ENCODE measurements around the gene S1PR2. TPM values are rescaled to one million over a fixed set of nuclear protein-coding genes. Genes with fewer than 3 reads are reported as not detected.
"Not testable (repeated sequence)": the region's sequence is repeated elsewhere in the genome, so short reads cannot be mapped to it uniquely, and the experiment has no call there.

The S1PR2 gene
- total and polyA plus RNA-seq, 3 experiments from 2014 or later = 2.2 to 19.9 (median 18.4) TPM

GRCh38 chr19:10251792-10252694 lies 20.9 kb upstream of the S1PR2 start, which contains the start of gene MRPL4:
Gene MRPL4, plus strand, starts transcription at chr19:10252214. Its CDS starts 40 bp downstream, at chr19:10252254.
- Histone ChIP-seq H3K27me3 (ENCODE audit: insufficient read depth, low read length, poor library complexity, severe bottlenecking) (no peaks in the 10 kb centered on the region), H3K36me3 (ENCODE audit: insufficient read depth, low read length) (peaks cover 18% of the 10 kb centered on the region), H3K4me3 (ENCODE audit: low read length) (peak within 1 kb of the TSS; percentile 98), H3K9me3 (ENCODE audit: low read length) (no peaks in the 10 kb centered on the region), H3K4me1 (ENCODE audit: insufficient read depth, low read length) (peaks cover 12% of the 10 kb centered on the region), H3K27ac (ENCODE audit: low read depth, low read length) (peak within 1 kb of the TSS; percentile 87)
- Mint-ChIP-seq H3K4me1 (peaks cover 14 to 40% (median 16%) of the 10 kb centered on the region in 3 donors), H3K36me3 (peaks cover 2 to 43% (median 7%) of the 10 kb centered on the region in 3 donors), H3K4me3 (peak within 1 kb of the TSS; percentile 96 to 100 (median 99)), H3K27me3 (no peaks in the 10 kb centered on the region), H3K9me3 (no peaks in the 10 kb centered on the region), H3K27ac (peak within 1 kb of the TSS; percentile 96 to 99 (median 97))
- ChIA-PET CTCF (interaction anchor here (1.1 to 3.2 kb wide), 4 partner anchors 24 to 321 kb away, joined by 3 to 73 read pairs (median 6); partner anchors contain the start of gene S1PR2), POLR2A (interaction anchor here (0.7 to 1.9 kb wide), 5 partner anchors 108 to 156 kb away, joined by 3 to 7 read pairs (median 5); partner anchors contain the start of genes ANGPTL6 and P2RY11)
- DNase-seq = peak; percentile 92 to 97 (median 96)

- H3K9me3 ChIP-seq (ENCODE audit: low read length) = no peaks in the 10 kb centered on the region
- no peak for DNase-seq
- H3K36me3 Mint-ChIP-seq = no peaks in the 10 kb centered on the region
- no peak overlapping the region for H3K27ac ChIP-seq (ENCODE audit: low read depth, low read length)
- no peak overlapping the region for H3K27ac Mint-ChIP-seq
- peaks cover 4% of the 10 kb centered on the region for H3K4me1 ChIP-seq (ENCODE audit: insufficient read depth, low read length)
- peaks cover 3 to 10% (median 6%) of the 10 kb centered on the region in 3 donors for H3K4me1 Mint-ChIP-seq
- no peak overlapping the region for H3K4me3 ChIP-seq (ENCODE audit: low read length)
- POLR2A ChIA-PET = no interaction called here
- no peaks in the 10 kb centered on the region for H3K27me3 Mint-ChIP-seq
- H3K27me3 ChIP-seq (ENCODE audit: insufficient read depth, low read length, poor library complexity, severe bottlenecking) = no peaks in the 10 kb centered on the region
- no peaks in the 10 kb centered on the region for H3K9me3 Mint-ChIP-seq
- CTCF ChIA-PET = interaction anchor here (1.3 to 3.1 kb wide), 4 partner anchors 12 to 148 kb away, joined by 4 to 8 read pairs (median 6); no protein-coding TSS in a partner anchor
- no peak overlapping the region for H3K4me3 Mint-ChIP-seq
- no peaks in the 10 kb centered on the region for H3K36me3 ChIP-seq (ENCODE audit: insufficient read depth, low read length)
These were observed 15.4 kb upstream of the S1PR2 start for GRCh38 chr19:10246511-10246910.

GRCh38 chr19:10245189-10245939 lies 14.2 kb upstream of the S1PR2 start:
- Mint-ChIP-seq H3K4me1 (peaks cover 3 to 5% (median 4%) of the 10 kb centered on the region in 3 donors), H3K9me3 (no peaks in the 10 kb centered on the region), H3K27ac (peak overlapping the region in 4 of 8 donors; percentile 37 to 71 (median 56)), H3K27me3 (no peaks in the 10 kb centered on the region), H3K4me3 (no peak overlapping the region), H3K36me3 (no peaks in the 10 kb centered on the region)
- DNase-seq = no peak
- ChIA-PET CTCF (interaction anchor here (3.1 kb wide), 1 partner anchor 13 kb away, joined by 8 read pairs; no protein-coding TSS in a partner anchor), POLR2A (no interaction called here)
- Histone ChIP-seq H3K27me3 (ENCODE audit: insufficient read depth, low read length, poor library complexity, severe bottlenecking) (no peaks in the 10 kb centered on the region), H3K27ac (ENCODE audit: low read depth, low read length) (no peak overlapping the region), H3K36me3 (ENCODE audit: insufficient read depth, low read length) (no peaks in the 10 kb centered on the region), H3K4me3 (ENCODE audit: low read length) (no peak overlapping the region), H3K9me3 (ENCODE audit: low read length) (no peaks in the 10 kb centered on the region), H3K4me1 (ENCODE audit: insufficient read depth, low read length) (no peaks in the 10 kb centered on the region)

DNA sequence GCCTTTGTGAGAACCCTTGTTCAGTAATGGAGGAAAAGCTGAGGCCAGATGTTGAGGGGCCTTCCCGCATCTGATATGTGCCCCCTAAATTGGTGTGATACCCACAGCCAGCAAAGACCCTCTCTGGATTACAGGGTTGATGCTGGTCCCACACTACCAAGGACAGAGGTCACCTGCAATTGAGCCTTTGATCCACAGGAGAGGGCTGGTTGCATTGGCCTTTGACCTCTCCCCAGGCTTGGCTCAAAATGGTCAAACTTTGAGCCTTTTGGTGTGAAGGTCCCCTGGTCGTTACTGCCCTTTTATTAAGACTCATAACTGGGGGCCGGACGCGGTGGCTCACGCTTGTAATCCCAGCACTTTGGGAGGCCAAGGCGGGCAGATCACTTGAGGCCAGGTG lies 12.5 kb upstream of the S1PR2 start:
- DNase-seq = no peak
- H3K4me3 Mint-ChIP-seq = no peak overlapping the region
- no peak overlapping the region for H3K27ac ChIP-seq (ENCODE audit: low read depth, low read length)
- no peak overlapping the region for H3K27ac Mint-ChIP-seq
- H3K36me3 Mint-ChIP-seq = no peaks in the 10 kb centered on the region
- no peaks in the 10 kb centered on the region for H3K4me1 Mint-ChIP-seq
- no peaks in the 10 kb centered on the region for H3K27me3 Mint-ChIP-seq
- CTCF ChIA-PET = no interaction called here
- POLR2A ChIA-PET = no interaction called here
- no peaks in the 10 kb centered on the region for H3K9me3 ChIP-seq (ENCODE audit: low read length)
- no peaks in the 10 kb centered on the region for H3K27me3 ChIP-seq (ENCODE audit: insufficient read depth, low read length, poor library complexity, severe bottlenecking)
- no peaks in the 10 kb centered on the region for H3K9me3 Mint-ChIP-seq
- H3K4me1 ChIP-seq (ENCODE audit: insufficient read depth, low read length) = no peaks in the 10 kb centered on the region
- no peaks in the 10 kb centered on the region for H3K36me3 ChIP-seq (ENCODE audit: insufficient read depth, low read length)
- no peak overlapping the region for H3K4me3 ChIP-seq (ENCODE audit: low read length)

DNA sequence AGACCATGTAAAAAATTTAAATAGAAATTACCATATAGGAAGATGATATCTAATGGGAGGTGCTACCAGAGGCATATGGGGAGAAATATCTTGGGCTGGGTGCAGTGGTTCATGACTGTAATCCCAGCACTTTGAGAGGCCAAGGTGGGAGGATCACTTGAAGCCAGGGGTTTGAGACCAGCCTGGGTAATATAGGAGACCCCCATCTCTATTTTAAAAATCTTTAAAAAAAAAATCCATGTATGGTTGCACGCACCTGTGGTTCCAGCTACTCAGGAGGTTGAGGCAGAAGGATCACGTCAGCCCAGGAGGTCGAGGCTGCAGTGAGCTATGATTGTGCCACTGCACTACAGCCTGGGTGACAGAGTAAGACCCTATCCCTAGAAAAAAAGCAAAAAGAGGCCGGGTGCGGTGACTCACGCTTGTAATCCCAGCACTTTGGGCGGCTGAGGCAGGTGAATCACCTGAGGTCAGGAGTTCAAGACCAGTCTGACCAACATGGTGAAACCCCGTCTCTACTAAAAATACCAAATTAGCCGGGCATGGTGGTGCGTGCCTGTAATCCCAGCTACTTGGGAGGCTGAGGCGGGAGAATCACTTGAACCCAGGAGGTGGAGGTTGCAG lies 10.8 kb upstream of the S1PR2 start:
- H3K27me3 ChIP-seq (ENCODE audit: insufficient read depth, low read length, poor library complexity, severe bottlenecking); H3K27ac ChIP-seq (ENCODE audit: low read depth, low read length); H3K4me1 ChIP-seq (ENCODE audit: insufficient read depth, low read length); POLR2A ChIA-PET; H3K4me1 Mint-ChIP-seq; H3K9me3 ChIP-seq (ENCODE audit: low read length); H3K9me3 Mint-ChIP-seq; DNase-seq; H3K27me3 Mint-ChIP-seq; H3K36me3 Mint-ChIP-seq; H3K4me3 ChIP-seq (ENCODE audit: low read length); H3K36me3 ChIP-seq (ENCODE audit: insufficient read depth, low read length); H3K4me3 Mint-ChIP-seq: not testable (repeated sequence)
- peak overlapping the region in 1 of 8 donors; percentile 27 for H3K27ac Mint-ChIP-seq
- CTCF ChIA-PET = interaction anchor here (0.9 kb wide), 1 partner anchor 8 kb away, joined by 3 read pairs; no protein-coding TSS in a partner anchor

DNA sequence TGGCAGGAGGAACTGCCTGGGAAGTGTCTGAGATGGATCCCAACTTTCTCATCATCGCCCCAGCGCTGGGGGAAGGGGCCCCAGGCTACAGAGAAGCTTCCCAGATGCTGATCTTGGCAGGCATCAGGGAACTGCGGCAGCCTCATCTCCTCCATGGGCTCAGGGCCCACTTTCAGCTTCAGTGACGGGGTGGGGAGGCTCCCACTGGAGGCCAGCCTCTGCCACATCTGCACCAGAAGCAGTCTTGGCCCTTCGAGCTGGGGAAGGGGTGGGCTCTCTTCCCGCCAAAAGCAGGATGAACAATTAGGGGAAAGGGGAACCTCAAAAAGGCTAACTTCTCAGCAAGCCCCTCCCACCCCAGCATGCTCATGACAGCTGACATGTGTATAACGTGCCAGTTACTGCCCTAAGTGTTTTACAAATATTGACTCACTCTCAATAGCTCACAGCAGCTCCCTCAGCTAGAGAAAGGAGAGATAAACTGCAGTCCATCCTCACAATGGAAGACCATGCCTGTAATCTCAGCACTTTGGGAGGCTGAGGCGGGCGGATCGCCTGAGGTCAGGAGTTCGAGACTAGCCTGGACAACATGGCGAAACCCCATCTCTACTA lies 7.1 kb upstream of the S1PR2 start:
- H3K4me1 ChIP-seq (ENCODE audit: insufficient read depth, low read length) = peaks cover 17% of the 10 kb centered on the region
- POLR2A ChIA-PET = interaction anchor here (0.7 kb wide), 1 partner anchor 153 kb away, joined by 4 read pairs; no protein-coding TSS in a partner anchor
- Mint-ChIP-seq H3K4me1 (peaks cover 16 to 22% (median 19%) of the 10 kb centered on the region in 3 donors), H3K36me3 (no peaks in the 10 kb centered on the region), H3K27ac (peak overlapping the region in 5 of 8 donors; percentile 29 to 89 (median 80)), H3K27me3 (peaks cover 0 to 1% of the 10 kb centered on the region in 2 donors), H3K4me3 (peak overlapping the region in 3 of 7 donors; percentile 3 to 86 (median 27)), H3K9me3 (no peaks in the 10 kb centered on the region)
- no peak for DNase-seq
- no peaks in the 10 kb centered on the region for H3K9me3 ChIP-seq (ENCODE audit: low read length)
- no peak overlapping the region for H3K4me3 ChIP-seq (ENCODE audit: low read length)
- no peaks in the 10 kb centered on the region for H3K27me3 ChIP-seq (ENCODE audit: insufficient read depth, low read length, poor library complexity, severe bottlenecking)
- CTCF ChIA-PET = interaction anchor here (1.0 to 5.8 kb wide), 2 partner anchors 11 to 18 kb away, joined by 3 to 31 read pairs; no protein-coding TSS in a partner anchor
- no peaks in the 10 kb centered on the region for H3K36me3 ChIP-seq (ENCODE audit: insufficient read depth, low read length)
- H3K27ac ChIP-seq (ENCODE audit: low read depth, low read length) = no peak overlapping the region

DNA sequence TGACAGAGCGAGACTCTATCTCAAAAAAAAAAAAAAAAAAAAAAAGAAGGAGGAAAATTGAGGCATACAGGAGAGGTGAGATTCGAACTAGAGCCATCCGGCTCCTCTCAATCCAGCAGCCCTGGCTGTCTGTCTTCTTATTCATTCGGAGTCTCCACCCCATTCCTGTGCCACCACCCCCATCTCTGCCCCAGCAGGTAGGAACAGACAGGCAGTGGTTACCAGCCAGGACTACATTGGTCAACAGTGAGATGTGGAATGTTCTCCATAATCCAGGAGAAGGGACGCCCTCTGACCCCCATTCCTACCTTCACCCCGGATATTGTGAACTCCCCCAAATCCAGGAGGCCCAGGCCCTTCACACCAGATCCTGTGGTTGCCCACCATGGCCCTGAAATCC lies 6.6 kb upstream of the S1PR2 start:
- H3K27me3 Mint-ChIP-seq = peaks cover 0 to 1% of the 10 kb centered on the region in 2 donors
- Histone ChIP-seq H3K9me3 (ENCODE audit: low read length) (no peaks in the 10 kb centered on the region), H3K36me3 (ENCODE audit: insufficient read depth, low read length) (no peaks in the 10 kb centered on the region), H3K4me1 (ENCODE audit: insufficient read depth, low read length) (peaks cover 17% of the 10 kb centered on the region), H3K27ac (ENCODE audit: low read depth, low read length) (no peak overlapping the region), H3K4me3 (ENCODE audit: low read length) (no peak overlapping the region), H3K27me3 (ENCODE audit: insufficient read depth, low read length, poor library complexity, severe bottlenecking) (no peaks in the 10 kb centered on the region)
- ChIA-PET CTCF (interaction anchor here (1.0 to 5.8 kb wide), 3 partner anchors 12 to 21 kb away, joined by 3 to 31 read pairs (median 5); no protein-coding TSS in a partner anchor), POLR2A (no interaction called here)
- DNase-seq = no peak
- H3K4me1 Mint-ChIP-seq = peaks cover 16 to 22% (median 19%) of the 10 kb centered on the region in 3 donors
- H3K36me3 Mint-ChIP-seq = no peaks in the 10 kb centered on the region
- H3K27ac Mint-ChIP-seq = peak overlapping the region in 5 of 8 donors; percentile 29 to 89 (median 80)
- peak overlapping the region in 2 of 7 donors; percentile 27 to 86 for H3K4me3 Mint-ChIP-seq
- no peaks in the 10 kb centered on the region for H3K9me3 Mint-ChIP-seq
